ENCODE measurements around the gene ST7. TPM values are rescaled to one million over a fixed set of nuclear protein-coding genes. Genes with fewer than 3 reads are reported as not detected.

ST7 gene
- total and polyA plus RNA-seq, 2 of the 8 experiments (the other 6 are each of a cell fraction or from before 2014, with no cell fraction given) = 16.3 to 18.0 TPM

- H3K79me2 ChIP-seq (ENCODE audit: control insufficient read depth in 1 of 2, insufficient read depth in 2 of 2, low read length in 2 of 2) = no peaks in the 10 kb centered on the region
- H3K9me3 ChIP-seq (ENCODE audit: insufficient read depth in 2 of 2, low read depth in 1 of 2, low read length in 1 of 2) = no peaks in the 10 kb centered on the region
These were observed 95.0 kb downstream of the ST7 start for GRCh38 chr7:117048114-117048866.

More at GRCh38 chr7:117048114-117048866, 95.0 kb downstream of the ST7 start:
- H2BK5ac ChIP-seq (ENCODE audit: low read depth, low read length) = no peak overlapping the region
- no peak overlapping the region for H2BK120ac ChIP-seq (replicated peaks; ENCODE audit: low read depth, low read length)
- H3K56ac ChIP-seq (replicated peaks; ENCODE audit: insufficient read length, low read depth, low read length) = no peak overlapping the region
- CTCF ChIA-PET (ENCODE audit: partially characterized antibody) = interaction anchor here (0.8 to 1.0 kb wide), 2 partner anchors 64 to 120 kb away, joined by 3 read pairs; no protein-coding TSS in a partner anchor
- no peak overlapping the region for H3K4ac ChIP-seq (replicated peaks; ENCODE audit: insufficient read length, low read depth, low read length)
- no peak overlapping the region for H2BK12ac ChIP-seq (ENCODE audit: low read depth, low read length)
- H2BK20ac ChIP-seq (ENCODE audit: low read length) = no peak overlapping the region
- H4K20me1 ChIP-seq (replicated peaks in 1 of 2; ENCODE audit: control insufficient read depth in 1 of 2, insufficient read depth in 2 of 2, low read length in 2 of 2) = no peaks in the 10 kb centered on the region
- no peaks in the 10 kb centered on the region for H3K23me2 ChIP-seq (ENCODE audit: low read depth, low read length)
- H3K4me1 ChIP-seq (replicated peaks in 1 of 4; ENCODE audit: control insufficient read depth in 3 of 4, insufficient read depth in 4 of 4, low read length in 3 of 4) = no peaks in the 10 kb centered on the region
- H4K91ac ChIP-seq (replicated peaks; ENCODE audit: insufficient read length, low read length) = no peak overlapping the region
- no peaks in the 10 kb centered on the region for H3K36me3 ChIP-seq (ENCODE audit: control insufficient read depth in 2 of 4, insufficient read depth in 4 of 4, low read length in 3 of 4)
- POLR2A ChIA-PET (ENCODE audit: partially characterized antibody) = no interaction called here
- no peaks in the 10 kb centered on the region for H3K27me3 ChIP-seq (replicated peaks in 1 of 4; ENCODE audit: control insufficient read depth in 3 of 4, extremely low read depth in 1 of 4, insufficient read depth in 3 of 4, low read length in 3 of 4)
- H3K79me1 ChIP-seq (ENCODE audit: low read depth, low read length) = no peaks in the 10 kb centered on the region; the same call in 1 of the 2 replicates
- H3K14ac ChIP-seq (ENCODE audit: insufficient read length) = no peak overlapping the region
- no peak overlapping the region for H3K27ac ChIP-seq (ENCODE audit: low read depth, low read length)
- WGBS, 2 experiments (ENCODE audit: extremely low coverage in 1 of 2, insufficient coverage in 1 of 2, insufficient read length in 1 of 2, insufficient replicate concordance in 2 of 2, low coverage in 1 of 2, low lambda C conversion rate in 2 of 2, missing lambda C conversion rate in 1 of 2) = 86% methylated on average over 5 of the region's 5 CpGs; no CpG with 5 or more reads in 1 of the 2 experiments
- no peak overlapping the region for H3K18ac ChIP-seq (ENCODE audit: extremely low read depth, low read length)
- no peak overlapping the region for H4K8ac ChIP-seq (ENCODE audit: extremely low read depth, insufficient read depth, low read length)
- H2BK15ac ChIP-seq (ENCODE audit: low read length) = no peak overlapping the region
- no peak overlapping the region for H4K5ac ChIP-seq (ENCODE audit: insufficient read length, low read depth, low read length)
- TF ChIP-seq ZNF274 (IDR thresholded peaks at IDR 0.05; ENCODE audit: borderline replicate concordance, extremely low read depth, low read length) = no peak
- no peak for TF ChIP-seq POLR2AphosphoS5 (IDR thresholded peaks at IDR 0.05; ENCODE audit: low read depth, low read length)
- no peak for TF ChIP-seq YY1 (IDR thresholded peaks at IDR 0.05; ENCODE audit: low read depth, low read length)
- TF ChIP-seq ASH2L (IDR thresholded peaks at IDR 0.05; ENCODE audit: low read length) = no peak
- TF ChIP-seq SRF (IDR thresholded peaks at IDR 0.05; ENCODE audit: low read depth, low read length) = no peak
- no peak for TF ChIP-seq CBX5 (IDR thresholded peaks at IDR 0.05; ENCODE audit: low read depth, low read length)
- no peak for TF ChIP-seq TCF12 (IDR thresholded peaks at IDR 0.05; ENCODE audit: low read depth, low read length)
- TF ChIP-seq BCL11A (IDR thresholded peaks at IDR 0.05; ENCODE audit: low read depth in 2 of 2, low read length in 2 of 2) = no peak
- no peak for TF ChIP-seq POU5F1 (IDR thresholded peaks at IDR 0.05; ENCODE audit: low read depth, low read length)
- no peak for TF ChIP-seq GTF2F1 (IDR thresholded peaks at IDR 0.05; ENCODE audit: borderline replicate concordance, low read depth, low read length)
- TF ChIP-seq RNF2 (IDR thresholded peaks at IDR 0.05; ENCODE audit: borderline replicate concordance, low read depth, low read length, missing control alignments, poor library complexity, severe bottlenecking) = no peak
- no peak for TF ChIP-seq SUZ12 (IDR thresholded peaks at IDR 0.05; ENCODE audit: low read length)
- no peak for TF ChIP-seq CREB1 (IDR thresholded peaks at IDR 0.05)
- no peak for TF ChIP-seq BRCA1 (IDR thresholded peaks at IDR 0.05; ENCODE audit: low read depth, low read length)
- FAIRE-seq = no peak
- DNase-seq (ENCODE audit: low read depth in 1 of 2, low spot score in 2 of 2) = no peak
- no peak overlapping the region for H2AFZ ChIP-seq (ENCODE audit: low read length)
- H2AK5ac ChIP-seq (ENCODE audit: low read depth, low read length) = no peak overlapping the region
- no peak overlapping the region for H3K4me2 ChIP-seq (ENCODE audit: insufficient read depth in 1 of 2, low read depth in 2 of 2, low read length in 2 of 2)
- H3K4me3 ChIP-seq (ENCODE audit: extremely low read depth in 1 of 4, insufficient read depth in 2 of 4, low read depth in 3 of 4, low read length in 4 of 4) = no peak overlapping the region
- no peak overlapping the region for H3K23ac ChIP-seq (ENCODE audit: insufficient read length)
- no peak overlapping the region for H3K9ac ChIP-seq (replicated peaks in 1 of 4; ENCODE audit: extremely low read depth in 1 of 4, low read depth in 3 of 4, low read length in 3 of 4)

Data from H1 (cell line).